DMS53 (cell line): ENCODE measurements around the gene ARHGEF19.
"Not testable (repeated sequence)": the region's sequence is repeated elsewhere in the genome, so short reads cannot be mapped to it uniquely, and the experiment has no call there.

Source experiments
- DNase-seq: peaks from one replicate; lab custom pipeline; 2025; lab: John Stamatoyannopoulos, UW

Gene ARHGEF19

DNA sequence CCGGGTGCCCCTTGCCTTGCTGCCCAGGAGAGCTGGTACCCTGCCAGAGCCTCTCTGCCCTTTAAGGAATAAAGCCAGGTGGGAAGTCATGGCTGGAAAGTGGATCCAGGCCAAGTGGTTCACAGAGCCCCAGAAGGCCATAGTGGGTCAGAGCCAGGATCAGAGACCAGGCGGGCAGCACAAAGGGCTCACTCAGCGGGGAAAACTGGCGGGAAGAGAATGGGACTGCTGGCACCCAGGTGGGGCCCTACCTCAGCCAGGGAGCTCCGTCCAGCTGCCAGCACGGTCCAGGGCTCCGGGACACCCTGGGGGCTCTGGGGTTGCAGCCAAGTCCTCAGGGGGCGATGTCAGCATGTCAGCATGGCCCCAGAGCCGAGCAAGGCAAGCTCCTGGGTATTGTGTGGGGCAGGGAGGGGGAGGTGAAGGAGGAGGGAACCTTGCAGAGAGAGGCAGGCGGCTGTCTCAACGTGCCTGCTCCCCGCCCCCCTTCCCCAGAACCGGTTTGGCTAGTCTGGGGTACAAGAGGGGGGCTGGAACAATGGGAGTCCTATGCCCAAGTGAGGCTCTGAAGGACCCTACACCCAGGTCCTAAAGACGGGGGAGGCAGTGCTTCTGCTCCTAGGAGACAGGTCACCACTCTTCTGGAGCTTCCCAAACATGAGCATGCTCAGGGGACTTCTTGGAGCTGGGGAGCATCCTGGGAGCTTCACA is at the start of gene ARHGEF19:
ARHGEF19 (minus strand) TSS at position 402 of the 711 bp plus-strand sequence. CDS start 3,598 bp downstream, outside the sequence.
- DNase-seq, result peak; percentile 84

DNA sequence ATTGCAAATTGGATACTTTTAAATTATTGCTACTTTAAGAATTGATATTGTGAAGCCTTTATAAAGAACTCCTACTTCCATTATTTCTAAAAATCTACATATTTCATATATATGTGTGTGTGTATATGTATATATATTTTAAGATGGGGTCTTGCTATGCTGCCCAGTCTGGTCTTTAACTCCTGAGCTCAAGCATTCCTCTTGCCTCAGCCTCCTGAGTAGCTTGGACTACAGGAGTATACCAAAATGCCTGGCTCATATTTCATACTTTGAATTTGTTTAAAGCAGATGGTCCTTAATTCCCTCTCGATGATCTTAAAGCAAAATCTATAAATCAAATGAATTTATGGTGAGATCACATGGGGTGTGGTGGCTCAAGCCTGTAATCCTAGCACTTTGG is 49.6 kb upstream of the ARHGEF19 start:
- DNase-seq, result no peak

DNA sequence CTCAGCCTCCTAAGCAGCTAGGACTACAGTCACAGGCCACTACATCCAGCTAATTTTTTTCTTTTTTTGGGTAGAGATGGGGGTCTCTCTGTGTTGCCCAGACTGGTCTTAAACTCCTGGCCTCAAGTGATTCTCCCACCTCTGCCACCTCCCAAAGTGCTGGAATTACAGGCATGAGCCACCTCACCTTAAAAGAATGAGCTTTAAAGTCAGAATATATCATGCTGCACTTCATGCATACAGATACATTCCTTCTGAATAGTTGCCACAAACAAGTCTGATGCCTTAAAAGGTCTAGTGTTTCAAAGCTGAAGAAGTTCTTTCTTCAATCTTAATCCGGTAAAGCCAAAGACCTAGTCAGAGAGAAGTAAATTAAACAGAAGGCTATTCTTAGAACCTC is 48.4 kb upstream of the ARHGEF19 start:
- no peak for DNase-seq

DNA sequence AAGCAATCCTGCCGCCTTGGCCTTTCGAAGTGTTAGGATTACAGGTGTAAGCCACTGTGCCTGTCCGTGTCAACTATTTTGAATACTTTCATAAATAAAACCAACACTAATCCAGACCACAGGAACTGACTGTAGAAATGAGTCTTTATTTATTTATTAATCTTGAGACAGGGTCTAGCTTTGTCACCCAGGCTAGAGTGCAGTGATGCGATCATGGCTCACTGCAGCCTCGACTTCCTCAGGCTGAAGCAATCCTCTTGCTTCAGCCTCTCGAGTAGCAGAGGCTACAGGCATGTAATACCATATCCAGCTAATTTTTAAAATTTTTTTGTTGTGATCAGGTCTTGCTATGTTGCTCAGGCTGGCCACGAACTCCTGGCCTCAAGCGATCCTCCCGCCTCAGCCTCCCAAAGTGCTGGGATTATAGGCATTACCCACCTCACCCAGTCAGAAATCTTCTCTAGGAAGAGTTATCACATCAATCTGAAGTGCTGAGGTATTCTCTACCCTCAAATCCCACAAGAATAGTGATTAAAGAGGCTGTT is 46.2 kb upstream of the ARHGEF19 start:
- no peak for DNase-seq

DNA sequence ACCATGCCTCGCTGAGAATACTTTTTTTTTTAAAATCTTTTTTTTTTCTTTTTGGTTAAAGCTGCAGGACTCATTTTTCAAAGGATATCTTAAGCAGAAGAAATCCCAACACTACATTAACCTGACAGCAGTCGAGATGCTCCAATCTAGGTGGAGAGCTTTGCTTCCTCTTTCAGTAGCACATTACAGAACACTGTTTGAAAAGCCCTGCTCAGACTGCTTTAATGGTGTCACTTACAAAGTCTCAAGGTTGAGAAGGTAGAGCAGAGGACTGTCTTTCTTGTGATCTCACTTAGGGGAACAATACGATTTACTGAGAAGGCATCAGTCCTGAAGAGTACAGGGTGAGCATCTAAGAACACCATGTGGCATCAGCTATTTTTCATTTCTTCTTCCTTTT is 45.5 kb upstream of the ARHGEF19 start:
- DNase-seq, result no peak

DNA sequence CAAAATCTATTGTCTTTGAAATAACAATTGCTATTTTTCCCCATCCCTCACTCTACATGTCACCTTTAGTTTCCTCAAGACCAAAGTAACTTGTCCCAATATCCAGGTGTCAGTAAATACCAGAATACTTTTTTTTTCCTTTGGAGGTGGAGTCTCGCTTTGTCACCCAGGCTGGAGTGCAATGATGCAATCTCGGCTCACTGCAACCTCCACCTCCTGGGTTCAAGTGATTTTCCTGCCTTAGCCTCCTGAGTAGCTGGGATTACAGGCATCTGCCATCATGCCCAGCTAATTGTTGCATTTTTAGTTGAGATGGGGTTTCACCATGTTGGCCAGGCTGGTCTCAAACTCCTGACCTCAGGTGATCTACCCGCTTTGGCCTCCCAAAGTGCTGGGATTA is 45.1 kb upstream of the ARHGEF19 start:
- not testable (repeated sequence) for DNase-seq

DNA sequence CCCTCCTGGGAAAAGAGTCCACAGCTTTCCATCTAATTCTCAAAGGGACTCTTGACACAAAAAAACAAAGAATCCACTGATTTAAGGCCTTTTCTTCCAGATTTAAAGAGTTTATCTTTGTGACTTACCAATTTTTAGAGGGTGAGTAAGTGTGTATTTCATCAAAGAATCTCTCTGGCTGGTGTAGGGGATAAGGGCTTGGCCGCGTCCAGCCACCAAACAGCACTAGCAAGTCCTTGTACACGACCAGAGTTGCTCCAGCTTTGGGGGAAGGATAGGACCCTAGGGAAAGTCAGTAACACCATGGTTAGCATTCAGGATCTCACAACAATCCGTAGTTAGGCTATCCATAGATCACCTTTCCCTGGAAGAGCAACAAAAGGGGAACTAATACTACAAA is 44.0 kb upstream of the ARHGEF19 start:
- no peak for DNase-seq

DNA sequence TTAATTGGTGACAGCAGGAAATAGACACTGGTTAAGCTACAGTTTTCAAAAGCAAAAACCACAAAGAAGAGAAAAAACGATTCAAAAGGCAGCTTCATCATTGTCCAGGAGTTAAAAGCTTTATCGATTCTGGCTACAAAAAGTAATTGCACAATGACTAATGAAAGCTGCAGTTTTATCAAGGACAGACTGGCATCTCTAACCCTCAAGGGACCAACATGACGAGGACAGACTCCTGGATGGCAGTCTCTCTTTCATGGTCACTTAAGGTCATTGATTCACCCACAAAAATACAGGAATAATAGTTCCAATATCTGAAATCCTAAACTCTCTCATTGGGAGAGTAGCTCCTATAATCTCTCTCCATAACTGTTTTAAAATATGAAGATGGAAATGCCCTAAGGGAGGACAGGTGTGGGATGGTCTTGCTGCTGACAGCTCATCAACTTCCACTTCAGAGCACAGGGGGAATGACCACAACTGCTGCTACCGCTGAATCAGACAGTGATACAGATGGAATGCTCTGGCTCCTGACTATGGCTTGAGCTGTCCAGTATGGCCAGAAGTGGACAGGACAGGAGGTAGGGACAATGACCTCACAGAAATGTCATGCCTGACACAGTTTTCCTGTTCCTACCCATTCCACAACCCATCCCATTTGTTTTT is 41.9 kb upstream of the ARHGEF19 start:
- no peak for DNase-seq

DNA sequence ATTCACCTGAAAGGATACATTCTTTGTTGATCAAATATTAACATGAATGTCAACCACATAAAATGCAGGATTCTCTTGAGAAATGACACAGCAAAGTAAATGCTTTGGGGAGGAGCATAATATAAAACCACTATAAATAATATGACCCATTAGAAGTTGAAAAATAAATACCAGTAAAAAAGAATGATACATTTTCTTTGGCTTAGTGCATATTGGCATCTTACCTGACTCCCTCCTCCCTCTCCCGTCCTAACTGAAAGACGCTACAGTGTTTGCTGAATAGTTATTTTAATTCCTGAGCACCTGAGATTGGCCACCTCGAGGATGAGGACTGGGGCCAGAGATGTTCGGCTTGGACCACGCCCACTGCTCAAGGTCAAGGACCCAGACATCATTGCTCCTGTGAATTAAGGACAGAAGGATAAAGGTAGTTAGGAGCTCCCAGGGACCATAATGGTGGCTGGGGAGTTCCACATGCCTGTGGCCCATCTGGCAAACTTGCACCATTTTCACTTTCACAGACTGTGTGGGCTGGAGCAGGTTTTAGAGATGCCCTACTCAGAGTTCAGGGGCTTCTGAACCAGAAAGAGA is 41.0 kb upstream of the ARHGEF19 start:
- DNase-seq, result no peak

DNA sequence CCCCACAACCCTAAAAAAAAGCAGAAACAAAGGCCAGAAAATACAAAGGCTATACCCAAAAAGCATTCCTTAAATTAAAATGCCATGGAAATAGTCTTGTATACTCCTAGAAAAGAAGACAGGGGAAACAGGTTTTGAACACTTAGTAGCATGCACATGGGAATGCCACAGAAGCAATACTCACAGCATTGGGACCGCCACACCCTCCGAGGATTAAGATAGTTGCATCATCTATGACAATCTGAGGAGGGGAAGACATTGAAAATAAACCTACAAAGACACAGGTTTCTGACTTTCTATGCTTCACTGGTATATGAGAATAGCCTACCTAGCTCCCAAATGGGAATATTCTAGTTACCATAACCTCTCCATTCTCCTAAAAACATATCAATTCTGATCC is 40.5 kb upstream of the ARHGEF19 start:
- DNase-seq, result no peak

DNA sequence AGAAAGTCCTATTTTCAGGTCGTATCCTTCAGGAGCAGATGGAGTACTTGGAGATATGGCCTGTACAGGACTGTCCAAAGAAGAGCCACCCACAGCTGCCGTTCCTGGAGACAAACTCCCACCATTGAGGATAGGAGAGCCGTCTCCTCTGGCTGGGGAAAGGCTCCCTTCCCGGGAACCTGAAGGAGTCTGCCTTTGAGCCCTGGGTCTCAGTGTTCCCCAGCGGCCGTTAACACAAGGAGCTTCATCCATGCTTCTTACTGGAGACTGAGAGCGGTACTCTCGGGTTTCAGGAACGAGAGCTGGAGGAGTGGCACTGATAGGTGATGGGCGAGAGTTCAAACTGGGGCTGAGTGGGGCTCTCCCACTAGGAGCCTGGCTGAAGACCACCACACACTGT is 38.9 kb upstream of the ARHGEF19 start:
- DNase-seq, result no peak

DNA sequence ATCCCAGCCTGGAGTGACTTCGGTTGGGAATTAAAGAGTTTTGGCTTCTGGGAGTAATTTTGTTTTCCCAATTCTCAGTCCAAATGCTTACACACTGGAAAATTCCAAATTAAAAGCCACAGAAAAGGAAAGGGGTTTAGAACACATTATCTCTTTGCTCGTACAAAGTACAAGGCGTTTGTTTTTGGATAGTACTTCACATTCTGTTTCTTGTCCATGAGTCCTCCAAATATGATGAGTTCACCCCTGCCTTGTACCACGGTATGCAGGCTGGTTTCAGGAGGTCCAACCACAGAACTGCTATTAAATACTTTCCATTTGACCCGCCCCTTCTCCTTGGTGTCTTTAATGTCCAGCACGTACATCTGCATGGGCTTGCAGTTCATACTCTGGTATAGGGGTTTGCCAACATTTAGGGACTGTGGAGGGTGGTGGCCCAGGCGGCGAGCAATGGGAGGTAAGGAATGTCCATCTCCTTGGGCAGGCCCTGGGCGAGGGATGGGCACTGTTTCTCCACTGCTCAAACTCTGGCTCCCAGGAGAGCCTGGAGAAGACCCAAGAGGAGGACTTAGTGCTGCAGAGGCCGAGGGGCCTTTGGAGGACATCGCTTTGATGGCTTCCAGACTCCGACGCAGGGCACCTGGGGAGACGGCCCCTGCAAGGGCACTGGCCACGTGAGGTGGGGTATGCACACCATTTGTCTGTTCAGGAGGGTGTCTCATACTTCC is 38.2 kb upstream of the ARHGEF19 start:
- DNase-seq, result no peak

DNA sequence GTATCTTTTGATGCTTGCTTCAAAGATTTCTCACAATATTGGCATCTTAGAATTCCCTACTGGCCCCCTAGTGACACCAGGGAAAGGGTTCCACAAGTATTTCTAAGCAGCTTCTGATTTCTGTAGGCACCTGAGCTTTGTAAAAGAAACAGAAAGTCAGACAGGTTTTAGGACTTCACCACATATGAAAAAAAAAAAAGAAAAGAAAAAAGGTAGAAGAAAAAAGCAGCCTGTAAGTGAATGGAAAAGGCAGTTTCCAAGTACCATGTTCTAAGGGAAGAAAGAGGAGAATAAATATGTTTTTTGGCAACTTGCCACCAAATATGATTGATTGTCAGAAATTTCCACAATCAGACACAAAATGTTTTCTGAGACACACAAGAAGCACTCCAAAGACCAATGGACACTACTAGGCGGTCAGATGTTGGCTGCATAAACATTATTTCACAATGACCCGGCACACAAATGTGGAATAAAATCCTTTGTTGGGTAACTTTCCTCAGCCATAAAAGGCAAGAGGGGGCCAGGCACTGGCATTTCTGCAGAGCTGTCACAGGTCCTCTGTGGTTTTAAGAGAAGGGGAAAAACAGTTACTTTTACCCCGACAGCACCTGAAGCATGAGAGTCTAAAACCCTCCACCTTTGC is 37.3 kb upstream of the ARHGEF19 start:
- peak; percentile 42 for DNase-seq

DNA sequence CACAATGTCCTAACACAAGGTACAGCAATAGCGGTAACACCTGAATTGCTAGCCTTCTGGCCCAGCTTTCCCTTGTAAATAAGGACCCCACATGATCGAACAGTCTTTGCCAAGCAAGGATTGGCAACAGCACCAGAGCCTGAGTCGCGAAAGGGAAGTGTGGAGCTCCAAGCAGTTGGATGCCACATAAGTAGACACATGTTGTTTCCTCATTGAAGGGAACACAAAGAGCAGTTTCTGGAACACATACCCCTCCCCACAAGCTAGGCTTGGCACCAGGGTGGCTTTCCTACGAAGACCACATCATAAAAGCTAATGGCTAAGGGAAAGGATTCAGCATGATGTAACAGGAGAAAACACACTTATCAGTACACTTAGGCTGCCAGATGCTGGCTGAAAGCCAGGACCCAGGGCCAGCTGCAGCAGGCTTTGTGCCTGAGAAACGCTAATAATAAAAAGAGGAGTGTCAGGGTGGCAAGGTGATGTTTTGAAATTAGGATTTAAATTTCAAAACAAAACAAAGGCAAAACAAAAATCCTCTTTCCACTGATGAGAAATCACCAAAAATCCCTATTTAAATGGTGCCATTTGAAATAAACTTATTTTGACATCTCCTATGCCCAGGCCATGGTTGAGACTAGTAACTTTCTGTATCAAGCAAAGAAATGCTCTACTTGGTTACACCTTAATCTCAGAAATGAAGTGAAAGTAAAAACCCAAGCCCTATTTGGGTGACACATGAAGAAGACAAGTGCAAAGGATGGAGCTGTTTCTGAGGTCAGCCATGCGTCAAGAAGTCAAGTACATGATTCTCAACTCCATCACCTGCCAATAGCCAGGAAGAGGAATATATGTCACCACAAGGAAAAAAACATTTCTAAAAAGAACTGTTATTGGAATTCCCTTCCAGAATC is 36.4 kb upstream of the ARHGEF19 start:
- DNase-seq, result peak; percentile 93

DNA sequence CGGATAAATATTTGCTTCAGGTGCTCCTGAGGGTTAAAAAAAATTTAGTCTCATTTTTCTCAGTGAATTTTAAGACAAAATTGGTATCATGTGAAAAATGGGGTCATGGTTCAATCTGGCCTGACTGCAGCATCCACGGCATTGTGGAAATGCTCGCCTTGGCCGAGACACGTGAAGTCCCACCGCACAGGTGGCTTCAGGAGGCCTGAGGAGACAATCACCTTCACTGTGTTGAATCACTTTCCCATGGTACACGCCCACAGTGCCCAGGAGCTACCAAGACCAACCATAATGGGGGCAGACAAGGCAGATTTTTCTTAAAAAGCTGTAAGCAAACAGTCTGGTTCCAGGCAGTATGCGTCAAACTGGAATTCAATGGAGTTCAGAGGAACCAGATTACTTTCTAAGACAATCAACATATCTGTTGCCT is 35.6 kb upstream of the ARHGEF19 start:
- no peak for DNase-seq

DNA sequence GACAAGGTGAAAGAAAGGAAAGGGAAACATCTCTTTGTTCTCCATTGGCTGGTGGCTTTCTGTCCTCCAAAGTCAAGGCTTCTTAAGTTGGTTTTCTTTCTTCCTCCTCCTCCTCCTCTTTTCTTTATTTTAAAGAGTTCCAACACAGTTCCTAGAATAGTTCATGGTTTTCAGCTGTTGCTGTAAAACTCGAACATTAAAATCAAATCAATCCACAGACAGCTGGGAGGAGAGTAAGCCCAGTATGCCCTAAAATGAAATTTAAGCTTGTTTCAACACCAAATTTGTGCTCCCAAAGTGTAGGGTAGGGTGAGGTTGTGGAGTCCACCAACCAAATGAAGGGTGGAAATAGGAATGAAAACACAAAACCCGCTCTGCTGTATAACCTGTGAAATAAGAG is 35.0 kb upstream of the ARHGEF19 start:
- DNase-seq, result no peak

DNA sequence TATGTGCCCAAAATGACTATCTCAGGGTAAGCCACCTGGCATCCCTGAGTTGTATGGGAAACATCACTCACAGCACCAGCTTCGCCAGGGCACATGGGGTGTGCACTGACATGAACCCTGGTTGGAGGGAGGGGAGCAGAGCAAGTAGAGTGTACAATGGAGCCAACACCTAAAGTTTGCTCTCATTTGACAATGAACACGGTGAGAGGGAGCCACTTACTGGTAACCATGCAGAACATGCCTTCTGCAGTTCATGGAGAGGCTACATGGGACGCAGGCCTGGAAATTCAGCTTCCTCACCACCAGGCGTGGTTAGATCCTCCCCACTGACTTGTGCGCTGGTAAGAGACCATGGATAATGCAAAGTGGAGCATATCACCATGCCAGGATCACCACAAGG is 34.5 kb upstream of the ARHGEF19 start:
- no peak for DNase-seq

DNA sequence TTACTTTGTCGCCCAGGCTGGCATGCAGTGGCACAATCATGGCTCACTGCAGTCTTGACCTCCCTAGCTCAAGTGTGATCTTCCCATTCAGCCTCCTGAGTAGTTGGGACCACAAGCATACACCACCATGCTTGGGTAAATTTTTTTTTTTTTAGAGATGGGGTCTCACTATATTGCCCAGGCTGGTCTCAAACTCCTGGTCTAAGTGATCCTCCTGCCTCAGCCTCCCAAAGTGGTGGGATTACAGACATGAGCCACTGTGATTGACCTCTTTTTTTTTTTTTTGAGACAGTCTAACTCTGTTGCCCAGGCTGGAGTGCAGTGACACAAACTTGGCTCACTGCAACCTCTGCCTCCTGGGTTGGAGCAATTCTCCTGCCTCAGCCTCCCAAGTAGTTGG is 33.8 kb upstream of the ARHGEF19 start:
- DNase-seq, result not testable (repeated sequence)

DNA sequence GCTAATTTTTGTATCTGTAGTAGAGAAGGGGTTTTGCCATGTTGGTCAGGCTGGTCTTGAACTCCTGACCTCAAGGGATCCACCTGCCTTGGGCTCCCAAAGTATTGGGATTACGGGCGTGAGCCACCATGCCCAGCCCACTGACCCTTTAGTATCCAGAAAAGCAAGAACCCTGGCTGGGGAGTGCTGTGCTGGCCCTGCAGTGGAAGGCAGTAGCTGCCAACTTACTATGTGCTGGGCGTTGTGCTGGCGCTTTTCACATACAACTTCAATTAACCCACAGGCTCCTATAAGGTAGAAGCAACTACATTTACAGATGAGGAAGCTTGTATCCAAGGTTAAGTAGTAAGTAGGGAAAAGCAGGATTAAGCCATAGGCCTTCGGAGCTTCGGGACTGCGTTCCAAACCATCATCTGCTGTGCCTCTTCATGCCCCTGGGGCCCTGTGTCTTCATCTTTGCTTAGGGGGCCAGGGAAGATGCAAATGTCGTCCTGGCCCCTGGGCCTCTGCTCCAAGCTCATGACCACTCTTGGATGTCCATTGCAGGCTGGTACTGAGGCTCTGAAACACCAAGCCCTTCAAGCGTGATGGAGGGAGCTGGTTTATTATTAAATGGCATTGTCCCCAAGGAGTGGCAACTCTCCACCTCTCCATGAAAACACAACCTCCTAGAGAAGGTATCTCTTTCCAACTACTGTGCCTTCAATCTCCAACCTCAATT is 33.2 kb upstream of the ARHGEF19 start:
- DNase-seq, result no peak

DNA sequence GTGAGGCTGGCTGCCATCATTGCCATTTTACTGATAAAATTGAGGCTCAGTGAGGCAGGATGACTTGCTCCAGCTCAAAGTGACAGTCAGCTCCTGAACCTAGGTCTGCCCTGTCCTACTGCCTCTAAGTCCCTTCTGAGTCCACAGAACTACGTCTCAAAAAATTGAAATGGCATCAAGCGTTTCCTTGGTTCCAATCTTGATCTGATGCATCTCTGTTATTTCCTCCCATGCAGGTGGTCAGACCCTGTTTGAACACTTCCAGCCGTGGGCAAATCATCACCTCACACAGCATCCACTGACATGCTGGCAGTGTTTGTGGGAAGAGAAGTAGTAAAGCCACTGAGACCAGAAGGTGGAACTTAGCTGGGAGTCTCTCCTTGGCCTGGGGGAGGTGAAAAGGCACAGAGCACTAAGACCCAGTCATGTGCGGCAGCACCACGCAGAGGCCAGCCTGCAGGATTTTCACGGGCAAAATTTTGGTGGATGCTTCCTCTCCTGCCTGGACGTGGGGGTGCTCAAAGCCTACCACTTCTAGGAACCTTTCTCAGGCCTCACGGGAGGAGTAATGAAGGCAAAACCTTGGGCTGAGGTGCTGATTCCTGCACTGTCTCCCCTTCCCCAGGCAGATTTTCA is 32.3 kb upstream of the ARHGEF19 start:
- no peak for DNase-seq
